Measurements from ENCODE around the gene MOB3A. TPM values are rescaled to one million over a fixed set of nuclear protein-coding genes. Genes with fewer than 3 reads are reported as not detected.

Gene MOB3A
- total and polyA plus RNA-seq, 2 experiments from 2014 or later: 2.9 to 5.9 TPM

GRCh38 chr19:2100719-2101061, 4.6 kb upstream of the MOB3A start (continued):
- no peak for TF ChIP-seq ZNF462 (CRISPR knock-in tag; IDR thresholded peaks at IDR 0.05)
- no peak for TF ChIP-seq EZH2 (IDR thresholded peaks at IDR 0.05; ENCODE audit: low read depth, unreplicated experiment)
- no peak for TF ChIP-seq NANOG (IDR thresholded peaks at IDR 0.05; ENCODE audit: borderline replicate concordance)

- H3K9me2 ChIP-seq (ENCODE audit: insufficient read depth): no peaks in the 10 kb centered on the region
- ATAC-seq: no peak
- H3K27ac Mint-ChIP-seq: no peak overlapping the region
- H3K36me3 ChIP-seq (ENCODE audit: insufficient read depth): 0 out of 2 replicates have a peak, but pooled peaks cover 5% of the 10 kb centered on the region
- no peak overlapping the region for H3K27ac ChIP-seq (ENCODE audit: low read depth)
- peaks cover 2% of the 10 kb centered on the region; the same call in 1 of the 3 replicates for H3K4me1 Mint-ChIP-seq
- H3F3A ChIP-seq (replicated peaks; ENCODE audit: low read depth): peaks cover 16% of the 10 kb centered on the region; the same call in 1 of the 2 replicates
- H3K4me3 ChIP-seq: no peak overlapping the region
- no peak overlapping the region for H3K4me3 Mint-ChIP-seq
- DNase-seq (ENCODE audit: low spot score): no peak
- H3K27me3 ChIP-seq (ENCODE audit: insufficient read depth): no peaks in the 10 kb centered on the region
- no peaks in the 10 kb centered on the region; the same call in 1 of the 2 replicates for H3K4me1 ChIP-seq (ENCODE audit: insufficient read depth)
- no peak overlapping the region for H2AFZ ChIP-seq
- H3K79me2 ChIP-seq (replicated peaks; ENCODE audit: insufficient read depth): peaks cover 8% of the 10 kb centered on the region
- peaks cover 14% of the 10 kb centered on the region for H3K27me3 Mint-ChIP-seq (ENCODE audit: insufficient read depth, low read depth, poor library complexity)
- H3K4me2 ChIP-seq: no peak overlapping the region
- H4K20me1 ChIP-seq (replicated peaks; ENCODE audit: insufficient read depth): peaks cover 2% of the 10 kb centered on the region
- peaks cover 8% of the 10 kb centered on the region for H3K9me3 Mint-ChIP-seq
- peaks cover 36% of the 10 kb centered on the region for H3K36me3 Mint-ChIP-seq (ENCODE audit: low read depth)
- TF ChIP-seq NANOG (IDR thresholded peaks at IDR 0.05; ENCODE audit: borderline replicate concordance) (no peak), EZH2phosphoT487 (IDR thresholded peaks at IDR 0.05; ENCODE audit: unreplicated experiment) (no peak), EZH2 (IDR thresholded peaks at IDR 0.05; ENCODE audit: low read depth, unreplicated experiment) (no peak), ZNF331 (CRISPR knock-in tag; IDR thresholded peaks at IDR 0.05; ENCODE audit: low read depth) (no peak), ZNF462 (CRISPR knock-in tag; IDR thresholded peaks at IDR 0.05) (no peak)
Observed at GRCh38 chr19:2099937-2100718, 4.0 kb upstream of the MOB3A start.
